Testis (tissue), 2 donors: Measurements from ENCODE around the gene PLXNA1.

ENCODE experiments used
- CTCF ChIP-seq, 3 experiments: fragments of 450-650 bp in 2 of 3; fragments of 200-600 bp in 1 of 3; sonication (generic) in 1 of 3; IDR thresholded peaks; one replicate each; pipeline ENCODE4 v1.5.1; 2016 to 2019; ENCODE audit warnings: antibody characterized with exemption in 3 of 3, mild to moderate bottlenecking in 2 of 3, moderate library complexity in 1 of 3
- POLR2A ChIP-seq: fragments of 450-650 bp; IDR thresholded peaks from one replicate; pipeline ENCODE4 v1.6.1; 2017; ENCODE audit warnings: antibody characterized with exemption, mild to moderate bottlenecking, moderate library complexity

GRCh38 chr3:127017781-127018180 is 34.9 kb downstream of the PLXNA1 start:
- no peak for TF ChIP-seq CTCF (IDR thresholded peaks at IDR 0.05)
- TF ChIP-seq POLR2A = no peak
